HepG2 (cell line): ENCODE results near the gene DGKB. TPM values are rescaled to one million over a fixed set of nuclear protein-coding genes. Genes with fewer than 3 reads are reported as not detected.

Experiments
- ATAC-seq: fragments of 200-7000 bp; cut with Tn5 transposase; 3 replicates; pipeline ENCODE4 v1.9.1; 2020; ENCODE audit warnings: mild to moderate bottlenecking, moderate library complexity
- BruUV-seq: library from RNA; stranded (reverse); fragments of 400-500 nt; replicated peaks from 2 replicates; lab custom pipeline; 2021; lab: Mats Ljungman, UMichigan
- CTCF ChIA-PET: fragments of 300-600 bp; formaldehyde crosslinking; extraction: SDS; loops from one replicate; lab custom pipeline; 2021; ENCODE audit warnings: low total read pairs, inconsistent platforms, low intra/inter-chr PET ratio; lab: Yijun Ruan, JAX
- POLR2A ChIA-PET: fragments of 350-600 bp; sonication (Branson Sonifier 250); formaldehyde crosslinking; loops from one replicate; lab custom pipeline; 2020; ENCODE audit warnings: antibody characterized with exemption, inconsistent platforms; lab: Yijun Ruan, JAX
- DNase-seq: peaks from one replicate; pipeline ENCODE4 v3.0.0-alpha.2; 2015; ENCODE audit warnings: low spot score
- FAIRE-seq: peaks from 3 replicates; lab custom pipeline; 2011; peaks lifted over from hg19 to GRCh38; lab: Jason Lieb, UNC
- H2AFZ ChIP-seq: one replicate; pipeline ENCODE4 v1.6.1; 2011; ENCODE audit warnings: low read length, inconsistent platforms
- H3K27ac ChIP-seq: fragments of 300-600 bp; 3 replicates; pipeline ENCODE4 v1.8.0; 2011; ENCODE audit warnings: mixed run types, mild to moderate bottlenecking, mixed read lengths, low read length, inconsistent platforms; ENCODE audit not compliant: insufficient read depth; ENCODE audit errors: extremely low read length
- H3K27me3 ChIP-seq, 2 experiments: fragments of 200-600 bp in 1 of 2; 2 replicates in 1 of 2; 3 replicates in 1 of 2; pipeline versions ENCODE4 v1.6.0 to v1.8.0; 2011; ENCODE audit warnings: low read length in 2 of 2, mild to moderate bottlenecking in 2 of 2, moderate library complexity in 2 of 2, inconsistent platforms in 1 of 2; ENCODE audit not compliant: insufficient read depth in 2 of 2, control insufficient read depth in 1 of 2
- H3K36me3 ChIP-seq, 2 experiments: fragments of 200-600 bp in 1 of 2; replicated peaks in 1 of 2; 2 replicates in 1 of 2; 3 replicates in 1 of 2; pipeline versions ENCODE4 v1.5.1 to v1.8.0; 2011; ENCODE audit warnings: low read length in 2 of 2, inconsistent platforms in 1 of 2; ENCODE audit not compliant: insufficient read depth in 2 of 2, control insufficient read depth in 1 of 2
- H3K4me1 ChIP-seq: 2 replicates; pipeline ENCODE4 v1.5.1; 2012; ENCODE audit warnings: low read length, inconsistent platforms; ENCODE audit not compliant: insufficient read depth
- H3K4me2 ChIP-seq: 2 replicates; pipeline ENCODE4 v1.6.0; 2011; ENCODE audit warnings: low read depth, low read length, inconsistent platforms
- H3K4me3 ChIP-seq, 3 experiments: fragments of 200-600 bp in 1 of 3; sonication (generic), shearing (Covaris generic) in 1 of 3; replicated peaks in 1 of 3; 2 replicates each; pipeline ENCODE4 v1.5.1; 2011 to 2016; ENCODE audit warnings: low read length in 3 of 3, inconsistent platforms in 2 of 3, low read depth in 2 of 3, mild to moderate bottlenecking in 2 of 3, control low read depth in 1 of 3, mixed read lengths in 1 of 3; ENCODE audit not compliant: insufficient read depth in 1 of 3
- H3K79me2 ChIP-seq: one replicate; pipeline ENCODE4 v1.6.1; 2011; ENCODE audit warnings: low read length, inconsistent platforms; ENCODE audit not compliant: insufficient read depth
- H3K9ac ChIP-seq: 2 replicates; pipeline ENCODE4 v1.6.0; 2011; ENCODE audit warnings: mild to moderate bottlenecking, low read depth, low read length, inconsistent platforms; ENCODE audit not compliant: insufficient read depth
- H3K9me3 ChIP-seq: 2 replicates; pipeline ENCODE4 v1.5.1; 2012; ENCODE audit warnings: mild to moderate bottlenecking, low read length
- H4K20me1 ChIP-seq: 2 replicates; pipeline ENCODE4 v1.6.0; 2011; ENCODE audit warnings: inconsistent platforms, mild to moderate bottlenecking, low read length, moderate library complexity; ENCODE audit not compliant: insufficient read depth
- CENPBD1 ChIP-seq: sonication (generic); formaldehyde crosslinking; IDR thresholded peaks from 2 replicates; pipeline ENCODE4 v1.8.0; 2022; ENCODE audit warnings: missing genetic modification reagents, low read depth, mild to moderate bottlenecking, borderline replicate concordance
- HNF1A ChIP-seq, 2 experiments: sonication (generic) in 1 of 2; formaldehyde crosslinking in 1 of 2; IDR thresholded peaks; 2 replicates each; pipeline versions ENCODE4 v1.4.0 to v1.6.1; 2016 to 2020; ENCODE audit warnings: borderline replicate concordance in 1 of 2, low read depth in 1 of 2, mild to moderate bottlenecking in 1 of 2, missing genetic modification reagents in 1 of 2
- MYPOP ChIP-seq: sonication (generic); formaldehyde crosslinking; IDR thresholded peaks from 2 replicates; pipeline ENCODE4 v1.8.1; 2023; ENCODE audit warnings: mild to moderate bottlenecking, moderate library complexity, missing genetic modification reagents
- NAIF1 ChIP-seq: sonication (generic); formaldehyde crosslinking; IDR thresholded peaks from 2 replicates; pipeline ENCODE4 v1.5.0; 2020; ENCODE audit warnings: mild to moderate bottlenecking, missing genetic modification reagents, borderline replicate concordance
- SIN3A ChIP-seq: IDR thresholded peaks from 2 replicates; pipeline ENCODE4 v1.6.1; 2011; ENCODE audit warnings: low read depth, mild to moderate bottlenecking, control low read depth, low read length, borderline replicate concordance
- ZBTB25 ChIP-seq: IDR thresholded peaks from 2 replicates; pipeline ENCODE4 v1.6.1; 2018; ENCODE audit warnings: missing genetic modification reagents
- WGBS: methylation state at CpG from one replicate; pipeline ENCODE4 v1.1.6; 2017; ENCODE audit warnings: low lambda C conversion rate; 5-methylcytosine and 5-hydroxymethylcytosine counted together
- in situ Hi-C: cut with HindIII; loops from 2 replicates; pipeline ENCODE4 v1.10.0; 2017; ENCODE audit warnings: low pct_unique_long_range_greater_than_20kb; ENCODE audit not compliant: extremely low pct_ligation_motif_present
- intact Hi-C: fragments of 100-400 bp; cut with micrococcal nuclease; formaldehyde crosslinking; loops from one replicate; pipeline ENCODE4 v1.10.0; 2022; ENCODE audit not compliant: unreplicated experiment
- polyA plus RNA-seq, 8 experiments: library from polyadenylated mRNA; depleted of rRNA in 3 of 8; stranded (reverse) in 7 of 8; unstranded in 1 of 8; fragments of >200 nt; fragmentation: Illumina TruSeq in 4 of 8; extraction: Trizol in 4 of 8; gene quantifications; 2 replicates each; pipeline versions ENCODE4 v1.2.1 to v1.2.3, GENCODE V29; 2011 to 2016; ENCODE audit warnings: low read depth in 4 of 8, missing spikeins in 1 of 8, mixed read lengths in 1 of 8; ENCODE audit not compliant: insufficient read depth in 1 of 8
- total RNA-seq, 5 experiments: library from RNA; depleted of rRNA; stranded (reverse); fragments of >200 nt; fragmentation: Illumina TruSeq; extraction: Trizol; gene quantifications; 2 replicates each; pipeline ENCODE4 v1.2.3, GENCODE V29; 2016; ENCODE audit warnings: low read depth in 1 of 5
- TF ChIP-seq, protein P1 (sequence below): sonication (generic); formaldehyde crosslinking; IDR thresholded peaks from 2 replicates; pipeline ENCODE4 v1.5.0; 2020; ENCODE audit warnings: mild to moderate bottlenecking, missing genetic modification reagents, borderline replicate concordance
- TF ChIP-seq, protein P2 (sequence below): sonication (generic); formaldehyde crosslinking; IDR thresholded peaks from 2 replicates; pipeline ENCODE4 v1.4.0; 2020; ENCODE audit warnings: missing genetic modification reagents

Gene DGKB
- total and polyA plus RNA-seq, 2 of the 13 experiments (the other 11 are each of a cell fraction or from before 2014, with no cell fraction given) = not detected

- no peak overlapping the region for H2AFZ ChIP-seq
- ATAC-seq (no peak), FAIRE-seq (no peak), DNase-seq (no peak)
- ChIA-PET CTCF (no interaction called here), POLR2A (no interaction called here)
- intact Hi-C loops (no loop called here), in situ Hi-C loops (no loop called here)
- no peaks in the 10 kb centered on the region for H3K27me3 ChIP-seq
- no peaks in the 10 kb centered on the region for H3K36me3 ChIP-seq
- BruUV-seq = no TSS peak
- no peaks in the 10 kb centered on the region for H4K20me1 ChIP-seq
- no peak overlapping the region for H3K4me2 ChIP-seq
- H3K27ac ChIP-seq = no peak overlapping the region
- H3K79me2 ChIP-seq = no peaks in the 10 kb centered on the region
- H3K4me1 ChIP-seq = no peaks in the 10 kb centered on the region
- no peak overlapping the region for H3K9ac ChIP-seq
- H3K4me3 ChIP-seq = no peak overlapping the region
- peaks cover 75% of the 10 kb centered on the region for H3K9me3 ChIP-seq
- WGBS = 30% methylated on average over 1 of the region's 1 CpG
- TF ChIP-seq, protein P1, sequence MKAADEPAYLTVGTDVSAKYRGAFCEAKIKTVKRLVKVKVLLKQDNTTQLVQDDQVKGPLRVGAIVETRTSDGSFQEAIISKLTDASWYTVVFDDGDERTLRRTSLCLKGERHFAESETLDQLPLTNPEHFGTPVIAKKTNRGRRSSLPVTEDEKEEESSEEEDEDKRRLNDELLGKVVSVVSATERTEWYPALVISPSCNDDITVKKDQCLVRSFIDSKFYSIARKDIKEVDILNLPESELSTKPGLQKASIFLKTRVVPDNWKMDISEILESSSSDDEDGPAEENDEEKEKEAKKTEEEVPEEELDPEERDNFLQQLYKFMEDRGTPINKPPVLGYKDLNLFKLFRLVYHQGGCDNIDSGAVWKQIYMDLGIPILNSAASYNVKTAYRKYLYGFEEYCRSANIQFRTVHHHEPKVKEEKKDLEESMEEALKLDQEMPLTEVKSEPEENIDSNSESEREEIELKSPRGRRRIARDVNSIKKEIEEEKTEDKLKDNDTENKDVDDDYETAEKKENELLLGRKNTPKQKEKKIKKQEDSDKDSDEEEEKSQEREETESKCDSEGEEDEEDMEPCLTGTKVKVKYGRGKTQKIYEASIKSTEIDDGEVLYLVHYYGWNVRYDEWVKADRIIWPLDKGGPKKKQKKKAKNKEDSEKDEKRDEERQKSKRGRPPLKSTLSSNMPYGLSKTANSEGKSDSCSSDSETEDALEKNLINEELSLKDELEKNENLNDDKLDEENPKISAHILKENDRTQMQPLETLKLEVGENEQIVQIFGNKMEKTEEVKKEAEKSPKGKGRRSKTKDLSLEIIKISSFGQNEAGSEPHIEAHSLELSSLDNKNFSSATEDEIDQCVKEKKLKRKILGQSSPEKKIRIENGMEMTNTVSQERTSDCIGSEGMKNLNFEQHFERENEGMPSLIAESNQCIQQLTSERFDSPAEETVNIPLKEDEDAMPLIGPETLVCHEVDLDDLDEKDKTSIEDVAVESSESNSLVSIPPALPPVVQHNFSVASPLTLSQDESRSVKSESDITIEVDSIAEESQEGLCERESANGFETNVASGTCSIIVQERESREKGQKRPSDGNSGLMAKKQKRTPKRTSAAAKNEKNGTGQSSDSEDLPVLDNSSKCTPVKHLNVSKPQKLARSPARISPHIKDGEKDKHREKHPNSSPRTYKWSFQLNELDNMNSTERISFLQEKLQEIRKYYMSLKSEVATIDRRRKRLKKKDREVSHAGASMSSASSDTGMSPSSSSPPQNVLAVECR = no peak
- TF ChIP-seq NAIF1 (CRISPR knock-in tag) (no peak), CENPBD1 (CRISPR knock-in tag) (no peak), ZBTB25 (CRISPR knock-in tag) (no peak), MYPOP (CRISPR knock-in tag) (no peak), HNF1A (IDR thresholded peaks at IDR 0.05; ENCODE audit: low read depth) (no peak), HNF1A (CRISPR knock-in tag; IDR thresholded peaks at IDR 0.05; ENCODE audit: borderline replicate concordance) (no peak), SIN3A (no peak)
- TF ChIP-seq, protein P2, sequence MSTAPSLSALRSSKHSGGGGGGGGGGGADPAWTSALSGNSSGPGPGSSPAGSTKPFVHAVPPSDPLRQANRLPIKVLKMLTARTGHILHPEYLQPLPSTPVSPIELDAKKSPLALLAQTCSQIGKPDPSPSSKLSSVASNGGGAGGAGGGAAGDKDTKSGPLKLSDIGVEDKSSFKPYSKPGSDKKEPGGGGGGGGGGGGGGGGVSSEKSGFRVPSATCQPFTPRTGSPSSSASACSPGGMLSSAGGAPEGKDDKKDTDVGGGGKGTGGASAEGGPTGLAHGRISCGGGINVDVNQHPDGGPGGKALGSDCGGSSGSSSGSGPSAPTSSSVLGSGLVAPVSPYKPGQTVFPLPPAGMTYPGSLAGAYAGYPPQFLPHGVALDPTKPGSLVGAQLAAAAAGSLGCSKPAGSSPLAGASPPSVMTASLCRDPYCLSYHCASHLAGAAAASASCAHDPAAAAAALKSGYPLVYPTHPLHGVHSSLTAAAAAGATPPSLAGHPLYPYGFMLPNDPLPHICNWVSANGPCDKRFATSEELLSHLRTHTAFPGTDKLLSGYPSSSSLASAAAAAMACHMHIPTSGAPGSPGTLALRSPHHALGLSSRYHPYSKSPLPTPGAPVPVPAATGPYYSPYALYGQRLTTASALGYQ (CRISPR knock-in tag) = no peak
These were observed 566.3 kb downstream of the DGKB start for GRCh38 chr7:14336256-14336655.
